ENCODE measurements around the gene SNRPA.

Gene SNRPA

DNA sequence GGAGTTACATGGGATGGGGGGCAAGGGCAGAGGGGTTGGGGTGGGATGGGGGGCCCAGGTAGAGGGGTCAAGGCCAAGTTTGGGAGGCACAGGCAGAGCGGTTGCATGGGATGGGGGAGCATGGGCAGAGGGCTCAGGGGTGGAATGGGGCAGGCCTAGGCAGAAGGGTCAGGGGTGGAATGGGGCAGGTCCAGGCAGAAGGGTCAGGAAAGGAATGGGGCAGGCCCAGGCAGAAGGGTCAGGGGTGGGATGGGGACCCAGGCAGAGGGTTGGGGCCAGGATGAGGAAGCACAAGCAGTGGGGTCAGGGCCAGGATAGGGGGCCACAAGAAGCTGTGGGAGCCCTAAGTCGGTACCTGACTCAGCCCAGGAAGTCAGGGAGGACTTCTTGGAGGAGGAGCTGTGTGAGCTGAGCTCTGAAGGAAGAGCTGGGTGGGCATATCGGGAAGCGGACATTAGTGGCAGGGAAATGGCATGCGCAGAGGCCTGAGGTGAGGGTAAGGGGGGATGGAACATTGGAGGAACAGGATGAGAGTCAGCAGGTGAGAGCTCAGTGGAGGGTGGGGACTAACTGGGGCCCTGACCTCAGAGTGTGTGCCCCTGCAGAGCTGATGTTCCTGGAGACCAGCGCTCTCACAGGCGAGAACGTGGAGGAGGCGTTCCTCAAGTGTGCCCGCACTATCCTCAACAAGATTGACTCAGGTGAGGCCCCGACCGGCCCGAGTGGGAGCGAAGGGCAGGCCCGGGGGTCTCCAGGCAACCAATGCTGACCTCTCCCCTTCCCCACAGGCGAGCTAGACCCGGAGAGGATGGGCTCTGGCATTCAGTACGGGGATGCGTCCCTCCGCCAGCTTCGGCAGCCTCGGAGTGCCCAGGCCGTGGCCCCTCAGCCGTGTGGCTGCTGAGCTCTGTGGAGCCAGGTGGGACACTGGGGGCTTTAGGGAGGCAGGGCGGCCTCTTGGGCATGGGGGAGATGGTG, 35.3 kb downstream of the SNRPA start:
- no peak for TF ChIP-seq TAF1 (IDR thresholded peaks at IDR 0.05; ENCODE audit: low read depth)
- TF ChIP-seq, protein P1, sequence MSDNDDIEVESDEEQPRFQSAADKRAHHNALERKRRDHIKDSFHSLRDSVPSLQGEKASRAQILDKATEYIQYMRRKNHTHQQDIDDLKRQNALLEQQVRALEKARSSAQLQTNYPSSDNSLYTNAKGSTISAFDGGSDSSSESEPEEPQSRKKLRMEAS (IDR thresholded peaks at IDR 0.05): no peak
- TF ChIP-seq, protein P2, sequence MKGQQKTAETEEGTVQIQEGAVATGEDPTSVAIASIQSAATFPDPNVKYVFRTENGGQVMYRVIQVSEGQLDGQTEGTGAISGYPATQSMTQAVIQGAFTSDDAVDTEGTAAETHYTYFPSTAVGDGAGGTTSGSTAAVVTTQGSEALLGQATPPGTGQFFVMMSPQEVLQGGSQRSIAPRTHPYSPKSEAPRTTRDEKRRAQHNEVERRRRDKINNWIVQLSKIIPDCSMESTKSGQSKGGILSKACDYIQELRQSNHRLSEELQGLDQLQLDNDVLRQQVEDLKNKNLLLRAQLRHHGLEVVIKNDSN (IDR thresholded peaks at IDR 0.05): no peak
- no peak for TF ChIP-seq CREB1 (IDR thresholded peaks at IDR 0.05; ENCODE audit: low read depth)
- TF ChIP-seq FOXM1 (IDR thresholded peaks at IDR 0.05; ENCODE audit: borderline replicate concordance, low read depth): no peak
- TF ChIP-seq TCF12 (IDR thresholded peaks at IDR 0.05; ENCODE audit: low read depth): no peak
- no peak for TF ChIP-seq EGR1 (IDR thresholded peaks at IDR 0.05)

DNA sequence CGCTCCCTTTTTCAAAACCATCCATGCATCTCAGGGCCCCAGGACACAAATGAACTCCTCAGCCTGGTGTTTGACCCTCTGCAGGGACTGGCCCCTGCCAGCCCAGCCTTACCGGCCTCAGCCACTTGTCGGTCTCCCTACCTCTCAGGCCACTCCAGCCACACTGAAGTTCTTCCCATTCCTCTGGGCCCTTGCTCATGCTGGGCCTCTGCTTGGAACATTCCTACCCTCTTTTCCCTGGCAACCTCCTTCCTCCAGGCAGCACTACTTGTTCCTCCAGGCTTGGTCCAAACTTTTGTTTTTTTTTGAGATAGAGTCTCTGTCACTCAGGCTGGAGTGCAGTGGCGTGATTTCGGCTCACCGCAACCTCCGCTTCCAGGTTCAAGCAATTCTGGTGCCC, 40.3 kb downstream of the SNRPA start:
- TF ChIP-seq TCF12 (IDR thresholded peaks at IDR 0.05; ENCODE audit: low read depth): no peak
- TF ChIP-seq EP300 (IDR thresholded peaks at IDR 0.05; ENCODE audit: borderline replicate concordance): no peak
- TF ChIP-seq RAD21 (IDR thresholded peaks at IDR 0.05; ENCODE audit: low read depth): no peak
- TF ChIP-seq EGR1 (IDR thresholded peaks at IDR 0.05): no peak
- no peak for TF ChIP-seq ZBTB7A (IDR thresholded peaks at IDR 0.05; ENCODE audit: low read depth)
- TF ChIP-seq, protein P1 (IDR thresholded peaks at IDR 0.05): no peak
- TF ChIP-seq TAF1 (IDR thresholded peaks at IDR 0.05; ENCODE audit: low read depth): no peak
- TF ChIP-seq TEAD4 (IDR thresholded peaks at IDR 0.05): no peak
- TF ChIP-seq, protein P2 (IDR thresholded peaks at IDR 0.05): no peak
- TF ChIP-seq, protein P3, sequence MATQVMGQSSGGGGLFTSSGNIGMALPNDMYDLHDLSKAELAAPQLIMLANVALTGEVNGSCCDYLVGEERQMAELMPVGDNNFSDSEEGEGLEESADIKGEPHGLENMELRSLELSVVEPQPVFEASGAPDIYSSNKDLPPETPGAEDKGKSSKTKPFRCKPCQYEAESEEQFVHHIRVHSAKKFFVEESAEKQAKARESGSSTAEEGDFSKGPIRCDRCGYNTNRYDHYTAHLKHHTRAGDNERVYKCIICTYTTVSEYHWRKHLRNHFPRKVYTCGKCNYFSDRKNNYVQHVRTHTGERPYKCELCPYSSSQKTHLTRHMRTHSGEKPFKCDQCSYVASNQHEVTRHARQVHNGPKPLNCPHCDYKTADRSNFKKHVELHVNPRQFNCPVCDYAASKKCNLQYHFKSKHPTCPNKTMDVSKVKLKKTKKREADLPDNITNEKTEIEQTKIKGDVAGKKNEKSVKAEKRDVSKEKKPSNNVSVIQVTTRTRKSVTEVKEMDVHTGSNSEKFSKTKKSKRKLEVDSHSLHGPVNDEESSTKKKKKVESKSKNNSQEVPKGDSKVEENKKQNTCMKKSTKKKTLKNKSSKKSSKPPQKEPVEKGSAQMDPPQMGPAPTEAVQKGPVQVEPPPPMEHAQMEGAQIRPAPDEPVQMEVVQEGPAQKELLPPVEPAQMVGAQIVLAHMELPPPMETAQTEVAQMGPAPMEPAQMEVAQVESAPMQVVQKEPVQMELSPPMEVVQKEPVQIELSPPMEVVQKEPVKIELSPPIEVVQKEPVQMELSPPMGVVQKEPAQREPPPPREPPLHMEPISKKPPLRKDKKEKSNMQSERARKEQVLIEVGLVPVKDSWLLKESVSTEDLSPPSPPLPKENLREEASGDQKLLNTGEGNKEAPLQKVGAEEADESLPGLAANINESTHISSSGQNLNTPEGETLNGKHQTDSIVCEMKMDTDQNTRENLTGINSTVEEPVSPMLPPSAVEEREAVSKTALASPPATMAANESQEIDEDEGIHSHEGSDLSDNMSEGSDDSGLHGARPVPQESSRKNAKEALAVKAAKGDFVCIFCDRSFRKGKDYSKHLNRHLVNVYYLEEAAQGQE (IDR thresholded peaks at IDR 0.05; ENCODE audit: low read depth): no peak
- no peak for TF ChIP-seq FOXM1 (IDR thresholded peaks at IDR 0.05; ENCODE audit: borderline replicate concordance, low read depth)
- no peak for TF ChIP-seq YY1 (IDR thresholded peaks at IDR 0.05; ENCODE audit: low read depth)
- TF ChIP-seq CEBPB (IDR thresholded peaks at IDR 0.05): no peak
- no peak for TF ChIP-seq CREB1 (IDR thresholded peaks at IDR 0.05; ENCODE audit: low read depth)
- no peak for TF ChIP-seq NFIC (IDR thresholded peaks at IDR 0.05)

DNA sequence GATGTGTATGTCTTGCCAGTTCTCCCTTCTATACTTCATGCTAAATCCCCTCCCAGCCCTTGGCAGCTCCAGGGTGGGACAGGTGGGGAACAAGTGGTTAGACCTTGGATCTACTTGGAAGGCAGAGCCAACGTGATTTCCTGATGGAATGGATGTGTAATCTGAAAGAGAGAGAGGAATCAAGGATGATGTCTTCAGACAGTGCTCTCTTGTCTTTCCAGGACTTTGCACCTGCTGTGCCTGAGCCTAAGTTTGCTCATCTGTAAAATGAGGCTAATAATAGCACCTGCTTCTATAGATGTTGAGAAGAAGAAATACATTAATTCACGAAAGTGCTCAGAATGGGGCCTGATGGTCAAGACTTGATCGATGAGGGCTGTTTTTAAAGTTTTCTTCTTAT, 41.0 kb downstream of the SNRPA start:
- no peak for TF ChIP-seq EGR1 (IDR thresholded peaks at IDR 0.05)
- TF ChIP-seq TCF12 (IDR thresholded peaks at IDR 0.05; ENCODE audit: low read depth): no peak
- no peak for TF ChIP-seq NFIC (IDR thresholded peaks at IDR 0.05)
- TF ChIP-seq, protein P3 (IDR thresholded peaks at IDR 0.05; ENCODE audit: low read depth): no peak
- no peak for TF ChIP-seq YY1 (IDR thresholded peaks at IDR 0.05; ENCODE audit: low read depth)
- TF ChIP-seq, protein P2 (IDR thresholded peaks at IDR 0.05): no peak
- TF ChIP-seq CEBPB (IDR thresholded peaks at IDR 0.05): no peak
- TF ChIP-seq, protein P1 (IDR thresholded peaks at IDR 0.05): no peak
- no peak for TF ChIP-seq FOXM1 (IDR thresholded peaks at IDR 0.05; ENCODE audit: borderline replicate concordance, low read depth)
- TF ChIP-seq TAF1 (IDR thresholded peaks at IDR 0.05; ENCODE audit: low read depth): no peak
- TF ChIP-seq TEAD4 (IDR thresholded peaks at IDR 0.05): no peak
- TF ChIP-seq CREB1 (IDR thresholded peaks at IDR 0.05; ENCODE audit: low read depth): no peak
- no peak for TF ChIP-seq ZBTB7A (IDR thresholded peaks at IDR 0.05; ENCODE audit: low read depth)
- no peak for TF ChIP-seq RAD21 (IDR thresholded peaks at IDR 0.05; ENCODE audit: low read depth)
- TF ChIP-seq EP300 (IDR thresholded peaks at IDR 0.05; ENCODE audit: borderline replicate concordance): no peak

DNA sequence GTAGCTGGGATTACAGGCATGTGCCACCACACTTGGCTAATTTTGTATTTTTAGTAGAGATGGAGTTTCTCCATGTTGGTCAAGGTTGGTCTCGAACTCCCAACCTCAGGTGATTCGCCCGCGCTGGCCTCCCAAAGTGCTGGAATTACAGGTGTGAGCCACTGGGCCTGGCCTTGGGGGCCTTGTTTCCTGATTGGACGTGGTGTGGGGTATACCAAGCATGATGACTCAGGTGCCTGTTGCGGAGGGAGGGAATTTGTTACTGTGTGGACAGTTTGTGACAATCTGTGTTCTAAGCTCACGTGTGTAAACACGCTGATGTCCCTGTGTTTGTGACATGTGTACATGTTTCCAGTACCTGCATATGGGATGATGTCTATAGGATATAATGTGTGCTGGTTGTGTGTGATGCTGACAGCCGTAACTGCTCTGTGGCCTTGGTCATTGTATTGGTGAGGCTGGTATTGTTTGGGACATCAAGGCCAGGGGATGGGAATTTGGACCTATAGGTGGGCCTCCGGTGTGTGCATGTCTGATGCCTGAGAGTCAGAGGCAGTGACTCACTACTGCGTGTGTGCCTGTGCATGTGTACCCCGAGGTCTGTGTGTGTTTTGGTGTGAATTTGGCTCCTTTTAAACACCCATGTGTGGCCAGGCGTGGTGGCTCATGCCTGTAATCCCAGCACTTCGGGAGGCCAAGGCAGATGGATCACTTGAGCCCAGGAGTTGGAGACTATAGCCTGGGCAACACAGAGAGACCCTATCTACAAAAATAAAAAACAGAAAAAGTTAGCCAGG, 46.4 kb downstream of the SNRPA start:
- TF ChIP-seq TAF1 (IDR thresholded peaks at IDR 0.05; ENCODE audit: low read depth): no peak
- TF ChIP-seq CEBPB (IDR thresholded peaks at IDR 0.05): no peak
- no peak for TF ChIP-seq FOXM1 (IDR thresholded peaks at IDR 0.05; ENCODE audit: borderline replicate concordance, low read depth)
- TF ChIP-seq, protein P1 (IDR thresholded peaks at IDR 0.05): no peak
- no peak for TF ChIP-seq NFIC (IDR thresholded peaks at IDR 0.05)
- no peak for TF ChIP-seq YY1 (IDR thresholded peaks at IDR 0.05; ENCODE audit: low read depth)
- TF ChIP-seq EGR1 (IDR thresholded peaks at IDR 0.05): no peak
- TF ChIP-seq TCF12 (IDR thresholded peaks at IDR 0.05; ENCODE audit: low read depth): no peak
- no peak for TF ChIP-seq CREB1 (IDR thresholded peaks at IDR 0.05; ENCODE audit: low read depth)
- TF ChIP-seq RAD21 (IDR thresholded peaks at IDR 0.05; ENCODE audit: low read depth): no peak
- TF ChIP-seq TEAD4 (IDR thresholded peaks at IDR 0.05): no peak
- TF ChIP-seq, protein P3 (IDR thresholded peaks at IDR 0.05; ENCODE audit: low read depth): no peak
- no peak for TF ChIP-seq EP300 (IDR thresholded peaks at IDR 0.05; ENCODE audit: borderline replicate concordance)
- no peak for TF ChIP-seq ZBTB7A (IDR thresholded peaks at IDR 0.05; ENCODE audit: low read depth)
- TF ChIP-seq, protein P2 (IDR thresholded peaks at IDR 0.05): no peak

Measured in Ishikawa (cell line).